ENCODE data around the gene HHIPL1. TPM values are rescaled to one million over a fixed set of nuclear protein-coding genes. Genes with fewer than 3 reads are reported as not detected.

The HHIPL1 gene
- total and polyA plus RNA-seq, 2 of the 8 experiments (the other 6 are each of a cell fraction or from before 2014, with no cell fraction given), result 1.5 to 2.6 TPM

DNA sequence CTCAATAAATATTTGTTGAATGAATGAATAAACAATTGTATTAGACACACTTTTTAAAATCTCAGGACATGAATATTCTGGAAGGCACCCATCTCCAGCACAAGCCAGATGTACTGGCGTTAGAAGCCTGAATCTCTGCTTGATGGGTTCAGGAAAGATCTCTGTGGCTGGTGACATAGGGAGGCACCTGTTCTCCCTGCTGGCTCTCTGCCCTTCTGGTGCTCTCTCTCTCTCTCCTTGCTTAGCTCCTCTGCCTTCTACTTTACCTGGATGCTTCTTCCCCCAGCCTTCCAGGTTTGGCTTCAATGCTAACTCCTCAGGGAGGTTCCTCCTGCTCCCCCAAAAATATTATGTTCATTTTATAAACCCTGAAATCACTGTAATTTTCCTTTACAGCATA lies 40.7 kb downstream of the HHIPL1 start:
- H3K4me2 ChIP-seq (ENCODE audit: insufficient read depth in 1 of 2, low read depth in 2 of 2, low read length in 2 of 2), result no peak overlapping the region; a peak in 2 of 4 replicates
- H3K27me3 ChIP-seq (replicated peaks in 1 of 4; ENCODE audit: control insufficient read depth in 3 of 4, extremely low read depth in 1 of 4, insufficient read depth in 3 of 4, low read length in 3 of 4), result no peaks in the 10 kb centered on the region
- no peak overlapping the region for H3K14ac ChIP-seq (ENCODE audit: insufficient read length)
- no peak for FAIRE-seq
- no peak overlapping the region for H2BK5ac ChIP-seq (ENCODE audit: low read depth, low read length)
- H3K23ac ChIP-seq (ENCODE audit: insufficient read length), result no peak overlapping the region
- H2BK15ac ChIP-seq (ENCODE audit: low read length), result no peak overlapping the region
- no peak overlapping the region for H4K8ac ChIP-seq (ENCODE audit: extremely low read depth, insufficient read depth, low read length)
- ChIA-PET CTCF (ENCODE audit: partially characterized antibody) (interaction anchor here (0.6 to 1.7 kb wide), 3 partner anchors 10 to 343 kb away, joined by 3 read pairs; no protein-coding TSS in a partner anchor), POLR2A (ENCODE audit: partially characterized antibody) (interaction anchor here (1.1 kb wide), 1 partner anchor 22 kb away, joined by 3 read pairs; no protein-coding TSS in a partner anchor)
- no peak overlapping the region for H3K4ac ChIP-seq (replicated peaks; ENCODE audit: insufficient read length, low read depth, low read length)
- no peak overlapping the region for H3K27ac ChIP-seq (ENCODE audit: low read depth, low read length)
- H2AK5ac ChIP-seq (ENCODE audit: low read depth, low read length), result no peak overlapping the region
- no peak overlapping the region for H2AFZ ChIP-seq (ENCODE audit: low read length)
- no peak for DNase-seq (ENCODE audit: low read depth in 1 of 2, low spot score in 2 of 2)
- H2BK12ac ChIP-seq (ENCODE audit: low read depth, low read length), result no peak overlapping the region
- H3K4me1 ChIP-seq (replicated peaks in 1 of 4; ENCODE audit: control insufficient read depth in 3 of 4, insufficient read depth in 4 of 4, low read length in 3 of 4), result peaks cover 0 to 10% (median 9%) of the 10 kb centered on the region in 4 experiments; a peak in 6 of 7 replicates
- no peaks in the 10 kb centered on the region for H3K36me3 ChIP-seq (ENCODE audit: control insufficient read depth in 2 of 4, insufficient read depth in 4 of 4, low read length in 3 of 4)
- 73% methylated on average over 1 of the region's 1 CpG; no CpG with 5 or more reads in 1 of the 2 experiments for WGBS, 2 experiments (ENCODE audit: extremely low coverage in 1 of 2, insufficient coverage in 1 of 2, insufficient read length in 1 of 2, insufficient replicate concordance in 2 of 2, low coverage in 1 of 2, low lambda C conversion rate in 2 of 2, missing lambda C conversion rate in 1 of 2)
- H3K23me2 ChIP-seq (ENCODE audit: low read depth, low read length), result peaks cover 9% of the 10 kb centered on the region
- H4K91ac ChIP-seq (replicated peaks; ENCODE audit: insufficient read length, low read length), result no peak overlapping the region
- H4K5ac ChIP-seq (ENCODE audit: insufficient read length, low read depth, low read length), result no peak overlapping the region
- H3K9me3 ChIP-seq (ENCODE audit: insufficient read depth in 2 of 2, low read depth in 1 of 2, low read length in 1 of 2), result no peaks in the 10 kb centered on the region
- no peak overlapping the region for H2BK20ac ChIP-seq (ENCODE audit: low read length)
- no peak overlapping the region for H3K9ac ChIP-seq (replicated peaks in 1 of 4; ENCODE audit: extremely low read depth in 1 of 4, low read depth in 3 of 4, low read length in 3 of 4)
- no peak overlapping the region for H3K18ac ChIP-seq (ENCODE audit: extremely low read depth, low read length)
- H3K79me1 ChIP-seq (ENCODE audit: low read depth, low read length), result no peaks in the 10 kb centered on the region
- H2BK120ac ChIP-seq (replicated peaks; ENCODE audit: low read depth, low read length), result no peak overlapping the region
- no peaks in the 10 kb centered on the region for H3K79me2 ChIP-seq (ENCODE audit: control insufficient read depth in 1 of 2, insufficient read depth in 2 of 2, low read length in 2 of 2)
- H4K20me1 ChIP-seq (replicated peaks in 1 of 2; ENCODE audit: control insufficient read depth in 1 of 2, insufficient read depth in 2 of 2, low read length in 2 of 2), result no peaks in the 10 kb centered on the region
- no peak overlapping the region for H3K4me3 ChIP-seq (ENCODE audit: extremely low read depth in 1 of 4, insufficient read depth in 2 of 4, low read depth in 3 of 4, low read length in 4 of 4)
- H3K56ac ChIP-seq (replicated peaks; ENCODE audit: insufficient read length, low read depth, low read length), result no peak overlapping the region
- TF ChIP-seq YY1 (IDR thresholded peaks at IDR 0.05; ENCODE audit: low read depth, low read length), result no peak

All from H1 (cell line).